ENCODE measurements around the gene TSR3.

DNA sequence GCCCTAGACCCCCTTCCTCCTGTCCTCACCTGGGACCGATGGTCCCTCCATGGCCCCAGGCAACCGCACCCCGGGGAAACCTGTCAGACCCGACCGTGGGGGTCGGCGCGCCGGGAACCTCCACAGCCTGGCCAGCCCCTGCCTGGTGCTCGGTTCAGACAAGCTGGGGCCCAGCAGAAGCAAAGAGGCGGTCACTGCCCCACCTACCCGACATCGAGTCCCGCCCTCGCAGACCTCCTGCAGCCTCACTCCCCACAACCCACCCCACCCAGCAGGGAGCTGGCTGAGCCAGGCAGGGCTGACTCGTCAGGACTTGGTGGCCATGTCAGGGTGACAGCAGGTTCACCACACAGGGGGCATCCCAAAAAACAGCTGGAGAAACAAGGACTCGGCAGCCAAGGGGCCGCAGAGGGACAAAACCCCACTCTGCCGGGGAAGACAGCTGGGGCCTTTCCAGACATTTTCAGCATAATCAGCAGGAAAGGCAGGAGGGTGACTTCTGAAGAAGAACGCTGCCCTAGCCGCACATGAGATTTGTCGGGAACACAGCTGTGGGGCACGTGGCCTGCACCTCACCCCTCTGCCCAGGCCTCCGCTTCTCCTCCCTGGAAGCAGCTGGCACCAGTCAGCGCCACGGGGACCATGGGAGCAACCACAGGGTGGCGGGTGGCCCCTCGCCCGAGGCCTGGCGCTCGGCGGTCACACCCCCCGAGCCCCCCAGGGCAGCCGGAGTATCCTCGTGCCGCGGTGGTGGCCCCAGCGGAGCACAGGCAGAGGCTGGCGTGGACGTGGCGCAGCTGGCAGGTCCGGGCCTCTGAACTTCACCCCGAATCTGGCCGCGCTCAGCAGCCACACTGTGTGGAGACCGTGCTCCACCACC is 23.0 kb upstream of the TSR3 start:
- TF ChIP-seq POLR2A (IDR thresholded peaks at IDR 0.05) = no peak
- TF ChIP-seq, protein P1, sequence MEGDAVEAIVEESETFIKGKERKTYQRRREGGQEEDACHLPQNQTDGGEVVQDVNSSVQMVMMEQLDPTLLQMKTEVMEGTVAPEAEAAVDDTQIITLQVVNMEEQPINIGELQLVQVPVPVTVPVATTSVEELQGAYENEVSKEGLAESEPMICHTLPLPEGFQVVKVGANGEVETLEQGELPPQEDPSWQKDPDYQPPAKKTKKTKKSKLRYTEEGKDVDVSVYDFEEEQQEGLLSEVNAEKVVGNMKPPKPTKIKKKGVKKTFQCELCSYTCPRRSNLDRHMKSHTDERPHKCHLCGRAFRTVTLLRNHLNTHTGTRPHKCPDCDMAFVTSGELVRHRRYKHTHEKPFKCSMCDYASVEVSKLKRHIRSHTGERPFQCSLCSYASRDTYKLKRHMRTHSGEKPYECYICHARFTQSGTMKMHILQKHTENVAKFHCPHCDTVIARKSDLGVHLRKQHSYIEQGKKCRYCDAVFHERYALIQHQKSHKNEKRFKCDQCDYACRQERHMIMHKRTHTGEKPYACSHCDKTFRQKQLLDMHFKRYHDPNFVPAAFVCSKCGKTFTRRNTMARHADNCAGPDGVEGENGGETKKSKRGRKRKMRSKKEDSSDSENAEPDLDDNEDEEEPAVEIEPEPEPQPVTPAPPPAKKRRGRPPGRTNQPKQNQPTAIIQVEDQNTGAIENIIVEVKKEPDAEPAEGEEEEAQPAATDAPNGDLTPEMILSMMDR (IDR thresholded peaks at IDR 0.05) = no peak
